Measurements from ENCODE around the gene PNPLA2.

- TF ChIP-seq CTCF (IDR thresholded peaks at IDR 0.05) (no peak), EZH2phosphoT487 (IDR thresholded peaks at IDR 0.05) (no peak), EZH2 (IDR thresholded peaks at IDR 0.05) (no peak)
Observed at GRCh38 chr11:802693-803466, 15.8 kb upstream of the PNPLA2 start.
